ENCODE data around the gene TMC3.
"Not testable (repeated sequence)": the region's sequence is repeated elsewhere in the genome, so short reads cannot be mapped to it uniquely, and the experiment has no call there.

Gene TMC3

GRCh38 chr15:81351651-81352050 lies 22.4 kb downstream of the TMC3 start:
- no peak for DNase-seq (ENCODE audit: low read depth)
- H3K4me3 ChIP-seq (ENCODE audit: low read depth, low read length): no peak overlapping the region

- no peak for DNase-seq (ENCODE audit: low read depth)
- H3K4me3 ChIP-seq (ENCODE audit: low read depth, low read length): no peak overlapping the region
These were observed 24.7 kb downstream of the TMC3 start for GRCh38 chr15:81349271-81349670.

- DNase-seq (ENCODE audit: low read depth); H3K4me3 ChIP-seq (ENCODE audit: low read depth, low read length): not testable (repeated sequence)
These were observed 25.3 kb downstream of the TMC3 start for GRCh38 chr15:81348691-81349090.

GRCh38 chr15:81347910-81348309 lies 26.1 kb downstream of the TMC3 start:
- no peak for DNase-seq (ENCODE audit: low read depth)
- no peak overlapping the region for H3K4me3 ChIP-seq (ENCODE audit: low read depth, low read length)

- no peak for DNase-seq (ENCODE audit: low read depth)
- no peak overlapping the region for H3K4me3 ChIP-seq (ENCODE audit: low read depth, low read length)
These were observed 27.4 kb downstream of the TMC3 start for GRCh38 chr15:81346611-81347010.

GRCh38 chr15:81343371-81343770 lies 30.6 kb downstream of the TMC3 start:
- no peak overlapping the region for H3K4me3 ChIP-seq (ENCODE audit: low read depth, low read length)
- DNase-seq (ENCODE audit: low read depth): no peak

- no peak overlapping the region for H3K4me3 ChIP-seq (ENCODE audit: low read depth, low read length)
- no peak for DNase-seq (ENCODE audit: low read depth)
These were observed 32.7 kb downstream of the TMC3 start for GRCh38 chr15:81341351-81341750.

GRCh38 chr15:81339851-81340250 lies 34.2 kb downstream of the TMC3 start:
- H3K4me3 ChIP-seq (ENCODE audit: low read depth, low read length): no peak overlapping the region

GRCh38 chr15:81339321-81339720 lies 34.7 kb downstream of the TMC3 start:
- DNase-seq (ENCODE audit: low read depth): no peak
- no peak overlapping the region for H3K4me3 ChIP-seq (ENCODE audit: low read depth, low read length)

More at GRCh38 chr15:81339851-81340250, 34.2 kb downstream of the TMC3 start:
- DNase-seq (ENCODE audit: low read depth): no peak

GRCh38 chr15:81338170-81339007 lies 35.6 kb downstream of the TMC3 start:
- DNase-seq (ENCODE audit: low read depth): peak; percentile 90
- no peak overlapping the region for H3K4me3 ChIP-seq (ENCODE audit: low read depth, low read length)

GRCh38 chr15:81337713-81338157 lies 36.3 kb downstream of the TMC3 start:
- no peak overlapping the region for H3K4me3 ChIP-seq (ENCODE audit: low read depth, low read length)
- no peak for DNase-seq (ENCODE audit: low read depth)

- no peak for DNase-seq (ENCODE audit: low read depth)
- no peak overlapping the region for H3K4me3 ChIP-seq (ENCODE audit: low read depth, low read length)
These were observed 36.8 kb downstream of the TMC3 start for GRCh38 chr15:81337241-81337640.

GRCh38 chr15:81336568-81336967 lies 37.4 kb downstream of the TMC3 start:
- no peak overlapping the region for H3K4me3 ChIP-seq (ENCODE audit: low read depth, low read length)
- no peak for DNase-seq (ENCODE audit: low read depth)

- no peak for DNase-seq (ENCODE audit: low read depth)
- H3K4me3 ChIP-seq (ENCODE audit: low read depth, low read length): no peak overlapping the region
These were observed 38.4 kb downstream of the TMC3 start for GRCh38 chr15:81335631-81336030.

- H3K4me3 ChIP-seq (ENCODE audit: low read depth, low read length): no peak overlapping the region
- DNase-seq (ENCODE audit: low read depth): no peak
These were observed 39.1 kb downstream of the TMC3 start for GRCh38 chr15:81334768-81335435.

- DNase-seq (ENCODE audit: low read depth): no peak
- no peak overlapping the region for H3K4me3 ChIP-seq (ENCODE audit: low read depth, low read length)
These were observed 40.6 kb downstream of the TMC3 start for GRCh38 chr15:81333363-81333762.

- no peak for DNase-seq (ENCODE audit: low read depth)
These were observed 41.7 kb downstream of the TMC3 start for GRCh38 chr15:81332326-81332725.

GRCh38 chr15:81331600-81331999 lies 42.4 kb downstream of the TMC3 start:
- no peak for DNase-seq (ENCODE audit: low read depth)
- no peak overlapping the region for H3K4me3 ChIP-seq (ENCODE audit: low read depth, low read length)

More at GRCh38 chr15:81332326-81332725, 41.7 kb downstream of the TMC3 start:
- H3K4me3 ChIP-seq (ENCODE audit: low read depth, low read length): no peak overlapping the region

GRCh38 chr15:81331141-81331540 lies 42.9 kb downstream of the TMC3 start:
- not testable (repeated sequence) for DNase-seq (ENCODE audit: low read depth); H3K4me3 ChIP-seq (ENCODE audit: low read depth, low read length)

GRCh38 chr15:81330366-81331090 lies 43.5 kb downstream of the TMC3 start:
- DNase-seq (ENCODE audit: low read depth): no peak

More at GRCh38 chr15:81330366-81331090, 43.5 kb downstream of the TMC3 start:
- H3K4me3 ChIP-seq (ENCODE audit: low read depth, low read length): no peak overlapping the region
